NCI-H1048 (cell line): ENCODE measurements around the gene PCED1B.
"Not testable (repeated sequence)": the region's sequence is repeated elsewhere in the genome, so short reads cannot be mapped to it uniquely, and the experiment has no call there.

Experiments used
- DNase-seq: peaks from one replicate; lab custom pipeline; 2025; lab: John Stamatoyannopoulos, UW

The PCED1B gene, protein sequence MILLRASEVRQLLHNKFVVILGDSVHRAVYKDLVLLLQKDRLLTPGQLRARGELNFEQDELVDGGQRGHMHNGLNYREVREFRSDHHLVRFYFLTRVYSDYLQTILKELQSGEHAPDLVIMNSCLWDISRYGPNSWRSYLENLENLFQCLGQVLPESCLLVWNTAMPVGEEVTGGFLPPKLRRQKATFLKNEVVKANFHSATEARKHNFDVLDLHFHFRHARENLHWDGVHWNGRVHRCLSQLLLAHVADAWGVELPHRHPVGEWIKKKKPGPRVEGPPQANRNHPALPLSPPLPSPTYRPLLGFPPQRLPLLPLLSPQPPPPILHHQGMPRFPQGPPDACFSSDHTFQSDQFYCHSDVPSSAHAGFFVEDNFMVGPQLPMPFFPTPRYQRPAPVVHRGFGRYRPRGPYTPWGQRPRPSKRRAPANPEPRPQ

DNA sequence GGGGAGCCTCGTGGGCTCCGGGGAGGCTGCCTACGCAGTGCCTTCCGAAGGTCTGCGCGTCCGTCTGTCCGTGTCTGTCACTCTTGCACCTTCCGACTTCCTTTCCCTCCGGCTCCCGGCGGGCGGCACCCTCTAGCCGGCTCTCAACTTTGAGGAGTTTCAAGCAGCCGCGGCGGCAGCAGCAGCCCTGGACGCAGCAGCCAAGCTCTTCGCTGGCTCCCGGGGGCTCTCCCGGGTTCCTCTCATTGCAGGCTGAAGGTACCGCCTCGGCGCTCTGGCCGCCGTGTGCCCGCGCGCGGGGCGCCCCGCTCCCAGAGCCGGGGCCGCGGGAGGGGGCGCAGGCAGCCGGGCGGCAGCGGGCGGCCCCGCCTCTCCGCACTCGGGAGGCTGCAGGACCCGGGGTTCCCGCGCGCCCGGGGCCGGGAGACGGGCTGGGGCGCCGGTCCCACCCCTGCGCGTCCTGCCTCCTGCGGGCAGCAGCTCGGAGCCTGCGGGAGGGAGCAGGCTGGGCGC, at the start of gene PCED1B, which contains the start of gene AMIGO2:
Gene PCED1B, plus strand, starts transcription at position 154 of the 513 bp plus-strand sequence. CDS start 155,443 bp downstream, outside the sequence.
Gene AMIGO2, minus strand, starts transcription at position 492 of the 513 bp plus-strand sequence. CDS start 957 bp downstream, outside the sequence.
- DNase-seq, result no peak

DNA sequence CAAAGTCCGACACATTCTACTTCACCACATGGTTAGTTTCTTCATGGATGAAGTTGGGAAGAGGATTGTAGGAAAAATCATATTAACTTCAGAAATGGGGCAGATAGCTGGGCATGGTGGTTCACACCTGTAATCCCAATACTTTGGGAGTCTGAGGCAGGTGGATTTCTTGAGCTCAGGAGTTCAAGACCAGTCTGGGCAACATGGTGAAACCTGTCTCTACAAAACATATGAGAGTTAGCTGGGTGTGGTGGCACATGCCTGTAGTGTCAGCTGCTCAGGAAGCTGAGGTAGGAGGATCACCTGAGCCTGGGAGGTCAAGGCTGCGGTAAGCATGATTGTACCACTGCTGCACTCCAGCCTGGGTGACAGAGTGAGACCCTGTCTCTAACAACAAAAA, 49.5 kb upstream of the PCED1B start:
- no peak for DNase-seq

DNA sequence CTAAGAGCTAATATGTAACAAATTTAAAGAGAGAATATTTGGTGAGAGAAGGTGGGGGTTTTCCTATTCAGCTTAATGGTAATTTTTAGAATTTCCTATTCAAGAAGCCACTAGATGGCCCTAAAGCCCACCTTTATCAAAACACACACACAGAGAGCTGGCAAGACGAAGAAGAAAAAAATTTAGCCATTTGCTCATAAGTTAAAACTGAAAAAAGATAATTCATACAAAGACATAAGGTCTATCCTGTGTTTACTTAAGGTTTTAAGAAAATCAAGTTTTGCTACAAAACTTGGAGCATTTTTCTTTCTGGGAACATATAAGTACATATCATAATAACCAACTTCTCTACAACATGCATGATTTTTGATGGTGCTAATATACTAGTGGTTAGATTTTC, 46.8 kb upstream of the PCED1B start:
- no peak for DNase-seq

DNA sequence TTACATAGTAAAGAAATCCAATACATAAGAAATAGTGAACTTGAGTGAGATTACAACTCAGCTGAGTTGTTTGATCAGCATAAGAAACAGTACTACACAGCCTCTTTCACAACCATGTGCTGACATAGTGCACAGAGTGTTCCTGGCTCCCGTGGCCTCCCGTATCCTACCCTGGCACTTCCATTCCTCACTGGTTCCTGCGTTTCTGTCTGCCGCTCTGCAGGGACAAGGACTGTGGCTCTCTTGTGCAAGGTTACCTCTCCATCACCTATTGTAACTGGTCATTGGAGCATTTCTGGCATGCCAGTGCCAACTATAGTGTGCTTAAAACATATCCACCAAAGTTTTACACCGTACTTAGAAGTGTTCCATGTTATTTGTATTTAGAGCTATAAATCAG, 46.3 kb upstream of the PCED1B start:
- no peak for DNase-seq

GRCh38 chr12:47033789-47034555, 45.4 kb upstream of the PCED1B start:
- no peak for DNase-seq

DNA sequence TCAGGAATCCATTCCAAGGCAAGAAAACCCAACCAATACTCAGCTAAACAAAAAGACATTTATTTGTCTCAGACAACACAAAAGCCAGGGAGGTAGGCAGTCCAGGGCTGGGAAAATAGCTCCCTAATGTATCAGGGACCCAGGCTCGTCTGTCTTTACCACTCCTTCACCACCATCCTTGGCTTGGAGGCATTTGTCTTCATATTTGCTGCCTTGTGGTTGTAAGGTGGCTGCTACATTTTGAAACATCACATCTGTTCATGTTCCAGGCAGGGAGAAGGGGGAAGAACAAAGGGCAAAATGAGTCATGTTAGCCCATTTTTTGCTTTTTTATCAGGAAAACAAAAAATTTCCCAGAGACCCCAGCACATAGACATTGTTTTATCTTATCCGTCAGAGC, 44.8 kb upstream of the PCED1B start:
- no peak for DNase-seq

DNA sequence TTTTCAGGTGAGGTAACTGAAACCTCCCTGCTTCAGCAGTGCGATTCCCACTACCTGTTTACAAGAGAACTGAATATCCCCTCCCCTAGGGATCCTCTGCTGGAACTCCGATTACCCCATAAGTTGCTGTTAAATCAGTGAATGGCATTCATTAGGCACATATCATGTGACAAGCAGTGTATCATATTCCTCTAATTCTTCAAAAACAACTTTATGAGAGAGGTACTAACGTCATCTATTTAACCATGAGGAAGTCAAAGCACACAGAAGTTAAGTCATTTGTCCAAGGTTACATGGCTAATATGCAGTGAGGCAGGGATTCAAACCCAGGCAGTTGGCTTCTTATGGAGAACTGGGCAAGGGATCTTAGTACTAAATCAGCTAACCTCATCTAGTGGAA, 43.9 kb upstream of the PCED1B start:
- no peak for DNase-seq

GRCh38 chr12:47038270-47038748, 41.1 kb upstream of the PCED1B start:
- no peak for DNase-seq

GRCh38 chr12:47039079-47039478, 40.3 kb upstream of the PCED1B start:
- DNase-seq, result no peak

DNA sequence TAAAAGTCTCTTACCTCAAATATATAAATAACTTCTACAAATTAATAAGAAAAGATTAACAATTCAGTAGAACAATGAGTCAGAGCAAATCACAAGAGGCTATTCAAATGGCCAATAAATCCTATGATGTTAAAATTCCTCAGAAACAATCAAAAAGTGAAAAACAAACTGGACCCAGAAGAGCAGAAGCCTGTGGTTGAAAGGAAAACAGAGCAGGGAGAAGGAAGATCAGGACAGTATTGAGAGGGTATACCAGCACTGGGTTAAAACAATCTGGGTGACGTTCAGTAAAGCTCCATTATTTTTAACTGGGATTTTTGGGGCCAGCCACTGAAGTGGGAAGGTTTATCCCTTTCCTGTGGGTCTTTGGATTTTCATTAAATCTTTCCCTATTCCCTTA, 39.7 kb upstream of the PCED1B start:
- no peak for DNase-seq

- DNase-seq, result no peak
These were observed 38.1 kb upstream of the PCED1B start for GRCh38 chr12:47041327-47041726.

GRCh38 chr12:47048541-47048940, 30.9 kb upstream of the PCED1B start:
- DNase-seq, result no peak

- not testable (repeated sequence) for DNase-seq
These were observed 28.1 kb upstream of the PCED1B start for GRCh38 chr12:47051291-47051690.

DNA sequence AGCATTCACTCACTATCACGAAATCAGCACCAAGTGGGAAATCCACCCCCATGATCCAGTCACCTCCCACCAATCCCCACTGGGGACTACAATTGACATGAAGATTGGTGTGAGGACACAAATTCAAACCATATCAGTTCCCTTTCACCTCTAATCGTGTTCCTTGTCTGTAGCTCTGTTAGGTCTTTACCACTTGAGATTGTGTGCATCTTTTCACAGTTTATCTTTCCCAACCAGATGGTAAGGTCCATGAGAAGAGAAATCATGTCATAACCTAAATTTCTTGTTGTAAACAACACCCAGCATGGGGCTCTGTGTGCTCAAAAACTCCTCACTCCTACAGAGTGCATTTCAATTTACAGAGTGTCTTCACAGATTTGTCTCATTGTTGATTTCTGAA, 27.1 kb upstream of the PCED1B start:
- DNase-seq, result no peak

DNA sequence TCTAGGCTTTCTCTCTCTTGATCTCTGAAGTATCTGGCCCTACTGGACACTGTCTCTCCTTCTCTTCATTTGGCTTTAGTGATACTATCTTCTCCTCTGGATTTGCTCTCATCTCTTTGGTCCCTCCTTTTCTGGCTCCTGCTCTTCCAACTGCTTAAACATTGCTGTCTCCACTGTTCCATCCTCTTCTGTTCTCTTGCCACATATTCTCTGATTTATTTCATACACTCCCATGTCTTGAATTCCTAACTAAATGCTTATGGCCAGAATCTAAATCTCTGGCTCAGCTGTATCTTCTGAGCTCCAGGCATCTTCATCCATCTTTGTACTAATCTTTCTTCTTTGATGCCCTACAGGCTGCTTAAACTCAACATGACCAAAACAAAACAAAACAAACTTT, 25.5 kb upstream of the PCED1B start:
- no peak for DNase-seq

DNA sequence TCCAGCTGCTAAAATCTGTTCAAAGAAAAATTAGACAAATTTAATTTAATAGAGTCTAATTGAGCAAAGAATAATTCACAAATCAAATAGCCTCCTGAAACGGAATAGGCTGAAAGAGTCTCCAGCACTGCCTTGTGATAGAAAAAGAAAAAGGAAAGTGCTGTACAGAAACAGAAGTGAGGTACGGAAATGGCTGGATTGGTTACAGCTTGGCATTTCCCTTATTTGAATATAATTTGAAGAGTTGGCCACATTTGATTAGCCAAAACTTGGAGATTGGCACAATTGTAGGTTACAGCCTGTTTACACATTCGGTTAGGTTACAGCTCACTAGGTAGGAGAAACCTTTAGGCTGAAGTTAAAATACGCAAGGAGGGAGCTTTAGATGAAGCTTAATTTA, 24.8 kb upstream of the PCED1B start:
- DNase-seq, result no peak

- not testable (repeated sequence) for DNase-seq
These were observed 23.6 kb upstream of the PCED1B start for GRCh38 chr12:47055856-47056255.

GRCh38 chr12:47056944-47057343, 22.5 kb upstream of the PCED1B start:
- DNase-seq, result not testable (repeated sequence)

- DNase-seq, result not testable (repeated sequence)
These were observed 20.8 kb upstream of the PCED1B start for GRCh38 chr12:47058640-47059039.

DNA sequence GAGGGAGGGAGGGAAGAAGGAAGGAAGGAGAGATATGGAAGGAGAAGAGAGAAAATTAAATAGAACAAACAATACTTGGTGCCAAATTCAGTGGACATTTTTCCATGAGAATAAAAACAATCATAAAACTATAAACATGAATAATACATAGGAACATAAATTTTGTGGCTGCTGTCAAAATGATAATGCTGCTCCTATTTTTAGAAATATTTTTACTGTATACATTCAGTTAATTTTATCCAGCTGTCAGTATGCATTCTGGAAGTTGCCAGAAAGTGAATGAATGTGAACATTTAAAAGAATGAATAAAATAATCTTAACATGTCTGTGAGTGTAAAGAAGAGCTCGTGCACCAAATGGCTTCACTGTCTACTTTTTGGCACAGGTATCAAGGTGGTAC, 13.9 kb upstream of the PCED1B start:
- no peak for DNase-seq

DNA sequence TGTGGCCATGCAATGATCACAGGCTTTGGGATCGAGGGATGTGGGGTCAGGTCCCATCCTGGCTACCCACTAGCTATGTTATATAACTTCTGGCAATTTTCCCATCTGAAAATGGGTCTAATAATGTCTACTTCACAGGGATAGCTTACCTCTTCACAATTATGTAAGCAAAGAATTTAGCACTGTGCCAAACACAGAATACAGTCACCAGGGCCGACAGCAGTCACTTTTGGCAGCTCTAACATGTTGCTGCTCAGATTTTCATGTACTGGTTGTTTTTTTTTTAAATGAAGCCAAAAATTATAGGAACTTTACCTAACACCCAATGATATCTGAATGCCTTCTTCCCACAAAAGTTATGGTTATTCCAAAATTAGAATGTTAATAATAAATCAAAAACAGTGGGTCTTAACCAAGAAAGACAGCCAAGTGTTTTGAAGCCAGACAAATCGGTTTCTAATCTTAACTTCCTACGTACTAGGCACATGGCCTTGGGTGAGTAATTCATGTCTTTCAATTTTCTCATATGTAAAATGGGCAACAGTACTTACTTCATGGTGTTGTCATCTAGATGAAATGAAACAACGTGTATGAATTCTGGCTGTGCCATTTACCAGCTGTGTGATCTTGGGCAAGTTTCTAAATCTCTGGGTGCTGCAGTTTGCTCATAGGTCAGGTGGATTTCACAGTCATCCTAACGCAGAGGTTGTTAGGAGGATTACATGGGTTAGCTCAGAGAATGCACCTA, 13.0 kb upstream of the PCED1B start:
- no peak for DNase-seq

DNA sequence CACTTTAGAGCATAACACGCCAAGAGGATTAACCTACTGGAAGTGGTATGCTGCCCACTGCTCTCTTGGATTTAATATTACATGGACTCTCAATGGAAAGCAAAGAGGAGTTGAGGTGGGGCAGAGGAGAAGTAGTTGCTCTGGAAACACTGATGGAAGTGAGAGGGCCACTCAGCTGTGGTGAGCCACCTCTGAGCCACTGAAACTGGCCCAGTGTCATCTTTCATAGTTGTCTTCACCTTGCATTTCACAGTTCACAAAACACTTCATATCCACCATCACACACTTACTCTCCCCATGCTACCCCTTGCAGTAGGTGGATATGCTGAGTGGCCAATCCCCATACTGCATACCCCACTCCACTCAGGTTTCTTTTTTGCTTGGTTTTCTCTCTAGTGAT, 12.2 kb upstream of the PCED1B start:
- DNase-seq, result no peak
